CD4-positive, alpha-beta T cell (primary cell): Measurements from ENCODE around the gene PARP12. TPM values are rescaled to one million over a fixed set of nuclear protein-coding genes. Genes with fewer than 3 reads are reported as not detected.

Experiments used
- ATAC-seq: fragments of 200-7000 bp; cut with Tn5 transposase; one replicate; pipeline ENCODE4 v1.10.0; 2022; ENCODE audit warnings: mild to moderate bottlenecking; ENCODE audit not compliant: poor library complexity
- CTCF ChIA-PET: fragments of 350-600 bp; sonication (Branson Sonifier 250); formaldehyde crosslinking; loops from one replicate; lab custom pipeline; 2021; ENCODE audit warnings: antibody characterized with exemption, inconsistent platforms; lab: Charles Lee
- POLR2A ChIA-PET: fragments of 350-600 bp; sonication (Branson Sonifier 250); formaldehyde crosslinking; loops from one replicate; lab custom pipeline; 2021; ENCODE audit warnings: antibody characterized with exemption, inconsistent platforms; lab: Charles Lee
- DNase-seq, 14 experiments: peaks; one replicate each; pipeline ENCODE4 v3.0.0-alpha.2; 2013 to 2020; ENCODE audit warnings: mixed read lengths in 2 of 14
- H3K27ac ChIP-seq, 2 donors: one replicate each; pipeline versions ENCODE4 v1.5.1 to v1.7.0; 2013; ENCODE audit warnings: low read length in 2 of 2, low read depth in 1 of 2, mild to moderate bottlenecking in 1 of 2
- H3K27me3 ChIP-seq, 2 experiments: 1 replicate in 1 of 2; 2 replicates in 1 of 2; pipeline versions ENCODE4 v1.6.1 to v1.7.0; 2013; ENCODE audit warnings: low read length in 2 of 2, control low read depth in 1 of 2, mild to moderate bottlenecking in 1 of 2, moderate library complexity in 1 of 2; ENCODE audit not compliant: insufficient read depth in 2 of 2, control insufficient read depth in 1 of 2
- H3K36me3 ChIP-seq: one replicate; pipeline ENCODE4 v1.6.1; 2013; ENCODE audit warnings: low read length, control low read depth; ENCODE audit not compliant: insufficient read depth
- H3K4me1 ChIP-seq: one replicate; pipeline ENCODE4 v1.6.1; 2013; ENCODE audit warnings: low read length, control low read depth; ENCODE audit not compliant: insufficient read depth
- H3K4me3 ChIP-seq: one replicate; pipeline ENCODE4 v1.5.1; 2013; ENCODE audit warnings: mild to moderate bottlenecking, low read length, moderate library complexity
- H3K9me3 ChIP-seq, 2 experiments: 1 replicate in 1 of 2; 2 replicates in 1 of 2; pipeline versions ENCODE4 v1.6.1 to v1.7.0; 2013; ENCODE audit warnings: low read length in 2 of 2, mild to moderate bottlenecking in 2 of 2, control low read depth in 1 of 2, moderate library complexity in 1 of 2; ENCODE audit not compliant: control insufficient read depth in 1 of 2, insufficient read depth in 1 of 2
- H3K27ac Mint-ChIP-seq: one replicate; pipeline ENCODE4 v1.8.0; 2020; ENCODE audit warnings: mixed read lengths
- H3K27me3 Mint-ChIP-seq: one replicate; pipeline ENCODE4 v1.8.0; 2021; ENCODE audit warnings: mixed read lengths
- H3K36me3 Mint-ChIP-seq: one replicate; pipeline ENCODE4 v1.8.0; 2021; ENCODE audit warnings: low read depth, mixed read lengths
- H3K4me1 Mint-ChIP-seq: one replicate; pipeline ENCODE4 v1.8.0; 2021; ENCODE audit warnings: low read depth, mixed read lengths
- H3K4me3 Mint-ChIP-seq: one replicate; pipeline ENCODE4 v1.8.0; 2020; ENCODE audit warnings: mild to moderate bottlenecking, mixed read lengths
- H3K9me3 Mint-ChIP-seq: one replicate; pipeline ENCODE4 v1.8.0; 2020; ENCODE audit warnings: mixed read lengths
- CTCF ChIP-seq: fragments of 200-600 bp; IDR thresholded peaks from one replicate; pipeline ENCODE4 v1.8.0; 2022; ENCODE audit warnings: antibody characterized with exemption, mild to moderate bottlenecking
- intact Hi-C, 2 experiments: fragments of 100-400 bp; cut with DNase I in 1 of 2; cut with micrococcal nuclease in 1 of 2; formaldehyde crosslinking; loops; one replicate each; pipeline versions ENCODE4 v1.15.1 to v1.9.0; 2023 to 2025; cut with DNase I, micrococcal nuclease
- total RNA-seq, 174 experiments: library from RNA in 2 of 174; stranded (reverse) in 2 of 174; gene quantifications; one replicate each; pipeline ENCODE4 v1.2.3 and lab custom pipeline; 2021 to 2026

PARP12 gene
- total RNA-seq, 2 experiments from 2014 or later = 76.7 to 78.5 TPM

- H3K4me1 ChIP-seq = no peaks in the 10 kb centered on the region
- no peak overlapping the region for H3K4me3 ChIP-seq
- H3K36me3 ChIP-seq = peaks cover 53% of the 10 kb centered on the region
- Mint-ChIP-seq H3K4me1 (no peaks in the 10 kb centered on the region), H3K27ac (no peak overlapping the region), H3K27me3 (no peaks in the 10 kb centered on the region), H3K4me3 (no peak overlapping the region), H3K36me3 (peaks cover 60% of the 10 kb centered on the region), H3K9me3 (no peaks in the 10 kb centered on the region)
- no peak overlapping the region for H3K27ac ChIP-seq
- TF ChIP-seq CTCF = no peak
- POLR2A ChIA-PET = interaction anchor here (0.9 kb wide), 1 partner anchor 12 kb away, joined by 3 read pairs; no protein-coding TSS in a partner anchor
- H3K27me3 ChIP-seq = no peaks in the 10 kb centered on the region
- ATAC-seq (no peak), DNase-seq (no peak)
- intact Hi-C loops = no loop called here
- CTCF ChIA-PET = no interaction called here
- H3K9me3 ChIP-seq = no peaks in the 10 kb centered on the region
Measured at GRCh38 chr7:140022582-140023211, 40.1 kb downstream of the PARP12 start.

- H3K27me3 ChIP-seq = no peaks in the 10 kb centered on the region
- H3K4me3 ChIP-seq = no peak overlapping the region
- ATAC-seq = no peak
- no peaks in the 10 kb centered on the region for H3K9me3 Mint-ChIP-seq
- H3K4me1 ChIP-seq = no peaks in the 10 kb centered on the region
- H3K36me3 ChIP-seq = peaks cover 43% of the 10 kb centered on the region
- no peaks in the 10 kb centered on the region for H3K9me3 ChIP-seq
- no peaks in the 10 kb centered on the region for H3K4me1 Mint-ChIP-seq
- H3K4me3 Mint-ChIP-seq = no peak overlapping the region
- TF ChIP-seq CTCF = no peak
- intact Hi-C loops = no loop called here
- H3K27ac Mint-ChIP-seq = peak overlapping the region; percentile 51
- POLR2A ChIA-PET = no interaction called here
- DNase-seq = no peak
- CTCF ChIA-PET = no interaction called here
- H3K27ac ChIP-seq = no peak overlapping the region
- peaks cover 49% of the 10 kb centered on the region for H3K36me3 Mint-ChIP-seq
- H3K27me3 Mint-ChIP-seq = no peaks in the 10 kb centered on the region
Measured at GRCh38 chr7:140021603-140022002, 41.1 kb downstream of the PARP12 start.

GRCh38 chr7:140019606-140020005 is 43.1 kb downstream of the PARP12 start:
- intact Hi-C loops = no loop called here
- H3K4me3 Mint-ChIP-seq = no peak overlapping the region
- TF ChIP-seq CTCF = no peak
- H3K27me3 Mint-ChIP-seq = no peaks in the 10 kb centered on the region
- H3K36me3 ChIP-seq = peaks cover 23% of the 10 kb centered on the region
- ChIA-PET POLR2A (interaction anchor here (0.6 kb wide), 2 partner anchors 60 to 473 kb away, joined by 3 to 4 read pairs; no protein-coding TSS in a partner anchor), CTCF (no interaction called here)
- no peak overlapping the region for H3K27ac Mint-ChIP-seq
- H3K27me3 ChIP-seq = no peaks in the 10 kb centered on the region
- no peaks in the 10 kb centered on the region for H3K4me1 Mint-ChIP-seq
- H3K4me3 ChIP-seq = no peak overlapping the region
- ATAC-seq = no peak
- no peak for DNase-seq
- no peaks in the 10 kb centered on the region for H3K9me3 Mint-ChIP-seq
- no peak overlapping the region for H3K27ac ChIP-seq
- no peaks in the 10 kb centered on the region for H3K9me3 ChIP-seq
- no peaks in the 10 kb centered on the region for H3K4me1 ChIP-seq
- peaks cover 30% of the 10 kb centered on the region for H3K36me3 Mint-ChIP-seq
